Loucy (cell line): ENCODE results near the gene MAML3.

Experiments
- EZH2phosphoT487 ChIP-seq: fragments of 200-600 bp; IDR thresholded peaks from 2 replicates; pipeline ENCODE4 v1.6.1; 2018; ENCODE audit warnings: antibody characterized with exemption, mild to moderate bottlenecking, moderate library complexity, borderline replicate concordance
- TF ChIP-seq, protein P1 (sequence below): fragments of 200-600 bp; sonication (generic); conservative IDR thresholded peaks from 2 replicates; pipeline ENCODE4 v1.5.1; 2014; ENCODE audit warnings: mild to moderate bottlenecking, antibody characterized with exemption, low read length

DNA sequence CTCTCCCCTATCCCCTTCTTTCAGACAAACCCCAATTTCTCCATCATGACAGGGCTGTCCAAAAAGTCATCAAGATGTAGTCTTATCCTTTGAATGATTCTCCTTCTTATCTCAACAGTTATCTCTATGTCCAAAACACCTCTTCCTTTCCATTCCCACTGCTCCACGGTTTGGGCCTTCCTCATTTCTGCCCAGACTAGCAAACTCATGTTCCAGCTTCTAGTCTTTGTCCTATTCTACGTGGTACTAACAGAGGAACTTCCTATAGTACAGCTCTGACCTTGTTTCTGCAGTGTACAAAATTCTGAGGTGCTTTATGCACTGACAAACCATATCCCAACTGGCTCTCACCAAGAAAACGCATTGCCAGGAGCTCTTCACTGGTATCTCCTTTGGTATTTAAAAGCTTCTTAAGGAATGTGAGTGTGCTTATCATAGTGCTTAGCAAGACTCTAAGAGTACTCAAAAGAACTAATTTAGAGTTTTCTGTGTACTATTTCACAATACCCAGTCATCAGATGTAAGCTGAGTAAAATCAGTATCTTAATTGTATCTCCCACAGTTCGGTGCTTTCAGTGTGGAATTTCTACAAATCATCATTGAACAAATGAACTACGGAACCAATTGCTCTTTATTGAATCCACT lies 65.5 kb downstream of the MAML3 start:
- TF ChIP-seq, protein P1, sequence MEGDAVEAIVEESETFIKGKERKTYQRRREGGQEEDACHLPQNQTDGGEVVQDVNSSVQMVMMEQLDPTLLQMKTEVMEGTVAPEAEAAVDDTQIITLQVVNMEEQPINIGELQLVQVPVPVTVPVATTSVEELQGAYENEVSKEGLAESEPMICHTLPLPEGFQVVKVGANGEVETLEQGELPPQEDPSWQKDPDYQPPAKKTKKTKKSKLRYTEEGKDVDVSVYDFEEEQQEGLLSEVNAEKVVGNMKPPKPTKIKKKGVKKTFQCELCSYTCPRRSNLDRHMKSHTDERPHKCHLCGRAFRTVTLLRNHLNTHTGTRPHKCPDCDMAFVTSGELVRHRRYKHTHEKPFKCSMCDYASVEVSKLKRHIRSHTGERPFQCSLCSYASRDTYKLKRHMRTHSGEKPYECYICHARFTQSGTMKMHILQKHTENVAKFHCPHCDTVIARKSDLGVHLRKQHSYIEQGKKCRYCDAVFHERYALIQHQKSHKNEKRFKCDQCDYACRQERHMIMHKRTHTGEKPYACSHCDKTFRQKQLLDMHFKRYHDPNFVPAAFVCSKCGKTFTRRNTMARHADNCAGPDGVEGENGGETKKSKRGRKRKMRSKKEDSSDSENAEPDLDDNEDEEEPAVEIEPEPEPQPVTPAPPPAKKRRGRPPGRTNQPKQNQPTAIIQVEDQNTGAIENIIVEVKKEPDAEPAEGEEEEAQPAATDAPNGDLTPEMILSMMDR = no peak
- no peak for TF ChIP-seq EZH2phosphoT487
